DOHH2 (cell line): ENCODE data around the gene PLEKHA1.

Experiments used
- EZH2phosphoT487 ChIP-seq: fragments of 200-600 bp; sonication (generic); IDR thresholded peaks from 2 replicates; pipeline ENCODE4 v1.6.1; 2017; ENCODE audit warnings: borderline replicate concordance, mild to moderate bottlenecking, antibody characterized with exemption, low read length, moderate library complexity, mixed read lengths
- TF ChIP-seq, protein P1 (sequence below): fragments of 200-600 bp; sonication (generic); IDR thresholded peaks from one replicate; pipeline ENCODE4 v1.5.1; 2014; ENCODE audit warnings: antibody characterized with exemption, mild to moderate bottlenecking, low read depth, low read length; ENCODE audit not compliant: poor library complexity, severe bottlenecking

DNA sequence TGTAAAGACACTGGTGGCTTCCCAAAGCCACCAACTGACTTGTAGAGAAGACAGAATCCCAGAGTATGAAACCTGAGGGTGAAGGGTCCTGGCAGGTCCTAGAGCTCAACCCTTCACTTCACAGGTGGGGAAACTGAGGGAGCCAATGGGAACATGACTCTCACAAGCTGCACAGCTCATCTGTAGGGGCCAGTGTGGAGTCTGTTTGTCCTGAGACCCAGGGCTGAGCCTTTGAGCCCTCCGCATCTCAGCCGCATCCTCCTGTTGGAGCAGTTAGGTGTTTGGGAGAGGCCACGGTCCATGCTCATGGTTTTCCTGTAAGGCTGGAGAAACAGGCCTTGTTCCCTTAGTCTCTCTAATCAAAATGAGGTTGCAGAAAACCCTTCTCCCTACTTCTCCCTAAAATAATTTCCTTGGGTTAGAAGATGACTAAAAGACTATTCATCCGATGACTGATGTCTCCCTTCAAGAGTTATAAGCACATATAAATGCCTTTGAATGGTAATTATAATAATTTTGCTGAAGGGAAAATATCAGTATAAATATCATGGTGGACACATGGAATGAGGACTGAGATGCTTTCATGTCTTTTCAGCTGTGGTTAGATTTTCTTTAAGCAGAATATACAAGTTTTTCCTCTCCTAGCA lies 97.1 kb downstream of the PLEKHA1 start:
- TF ChIP-seq, protein P1, sequence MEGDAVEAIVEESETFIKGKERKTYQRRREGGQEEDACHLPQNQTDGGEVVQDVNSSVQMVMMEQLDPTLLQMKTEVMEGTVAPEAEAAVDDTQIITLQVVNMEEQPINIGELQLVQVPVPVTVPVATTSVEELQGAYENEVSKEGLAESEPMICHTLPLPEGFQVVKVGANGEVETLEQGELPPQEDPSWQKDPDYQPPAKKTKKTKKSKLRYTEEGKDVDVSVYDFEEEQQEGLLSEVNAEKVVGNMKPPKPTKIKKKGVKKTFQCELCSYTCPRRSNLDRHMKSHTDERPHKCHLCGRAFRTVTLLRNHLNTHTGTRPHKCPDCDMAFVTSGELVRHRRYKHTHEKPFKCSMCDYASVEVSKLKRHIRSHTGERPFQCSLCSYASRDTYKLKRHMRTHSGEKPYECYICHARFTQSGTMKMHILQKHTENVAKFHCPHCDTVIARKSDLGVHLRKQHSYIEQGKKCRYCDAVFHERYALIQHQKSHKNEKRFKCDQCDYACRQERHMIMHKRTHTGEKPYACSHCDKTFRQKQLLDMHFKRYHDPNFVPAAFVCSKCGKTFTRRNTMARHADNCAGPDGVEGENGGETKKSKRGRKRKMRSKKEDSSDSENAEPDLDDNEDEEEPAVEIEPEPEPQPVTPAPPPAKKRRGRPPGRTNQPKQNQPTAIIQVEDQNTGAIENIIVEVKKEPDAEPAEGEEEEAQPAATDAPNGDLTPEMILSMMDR: no peak
- no peak for TF ChIP-seq EZH2phosphoT487
